HG02588 (cell line): ENCODE results near the gene GTF2IRD2.
A peak's percentile ranks its signal among the peaks of the same experiment; 100 is the strongest.
"Not testable (repeated sequence)": the region's sequence is repeated elsewhere in the genome, so short reads cannot be mapped to it uniquely, and the experiment has no call there.

ENCODE experiments used
- ATAC-seq: cut with Tn5 transposase; IDR thresholded peaks from one replicate; pipeline ENCODE4 v1.9.1; 2021; ENCODE audit warnings: mild to moderate bottlenecking, moderate library complexity; ENCODE audit not compliant: unreplicated experiment

Gene GTF2IRD2

DNA sequence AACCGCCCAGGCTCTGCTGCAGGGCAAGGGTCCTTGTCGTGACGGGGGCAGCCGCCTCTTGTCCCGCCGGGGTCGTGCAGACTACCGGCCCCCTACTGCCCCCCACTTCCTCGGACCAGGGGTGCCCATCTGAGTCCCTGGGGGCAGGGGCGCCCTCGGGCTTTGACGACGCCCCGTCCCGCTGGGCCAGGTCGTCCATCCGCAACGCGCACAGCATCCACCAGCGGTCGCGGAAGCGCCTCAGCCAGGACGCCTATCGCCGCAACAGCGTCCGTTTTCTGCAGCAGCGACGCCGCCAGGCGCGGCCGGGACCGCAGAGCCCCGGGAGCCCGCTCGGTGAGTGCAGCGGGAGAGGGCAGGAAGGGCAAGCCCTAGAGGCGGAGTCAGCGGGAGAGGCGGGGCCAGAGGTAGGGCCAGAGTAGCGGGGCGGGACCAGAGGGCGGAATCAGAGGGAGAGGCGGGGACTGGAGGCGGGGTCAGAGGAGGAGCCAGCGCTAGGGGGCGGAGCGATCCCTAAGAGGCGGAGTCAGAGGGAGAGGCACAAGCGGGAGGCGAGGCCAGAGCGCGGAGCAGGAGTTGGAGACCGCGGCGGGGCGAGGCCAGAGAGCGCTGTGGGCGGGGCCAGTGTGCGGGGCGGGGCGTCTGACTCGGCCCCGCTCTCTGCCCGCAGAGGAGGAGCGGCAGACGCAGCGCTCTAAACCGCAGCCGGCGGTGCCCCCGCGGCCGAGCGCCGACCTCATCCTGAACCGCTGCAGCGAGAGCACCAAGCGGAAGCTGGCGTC, 62.8 kb downstream of the GTF2IRD2 start:
- peak; percentile 90 for ATAC-seq

GRCh38 chr7:74783595-74783994, 67.8 kb downstream of the GTF2IRD2 start:
- ATAC-seq = not testable (repeated sequence)

DNA sequence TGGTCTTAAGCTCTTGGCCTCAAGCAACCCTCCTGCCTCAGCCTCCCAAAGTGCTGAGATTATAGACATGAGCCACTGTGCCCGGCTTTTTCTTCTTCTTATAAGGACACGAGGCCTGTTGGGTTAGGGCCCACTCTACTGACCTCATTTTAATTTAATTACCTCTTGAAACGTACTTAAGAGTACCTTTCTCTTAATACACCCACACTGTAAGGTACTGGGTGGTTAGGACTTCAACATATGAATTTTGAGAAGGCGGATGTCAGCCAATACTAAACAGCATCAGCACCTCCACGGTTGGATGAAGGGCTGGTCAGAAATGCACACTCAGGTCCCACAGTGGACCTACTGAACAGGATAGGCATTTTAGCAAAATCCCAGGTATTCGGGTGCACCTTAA, 69.7 kb downstream of the GTF2IRD2 start:
- not testable (repeated sequence) for ATAC-seq

DNA sequence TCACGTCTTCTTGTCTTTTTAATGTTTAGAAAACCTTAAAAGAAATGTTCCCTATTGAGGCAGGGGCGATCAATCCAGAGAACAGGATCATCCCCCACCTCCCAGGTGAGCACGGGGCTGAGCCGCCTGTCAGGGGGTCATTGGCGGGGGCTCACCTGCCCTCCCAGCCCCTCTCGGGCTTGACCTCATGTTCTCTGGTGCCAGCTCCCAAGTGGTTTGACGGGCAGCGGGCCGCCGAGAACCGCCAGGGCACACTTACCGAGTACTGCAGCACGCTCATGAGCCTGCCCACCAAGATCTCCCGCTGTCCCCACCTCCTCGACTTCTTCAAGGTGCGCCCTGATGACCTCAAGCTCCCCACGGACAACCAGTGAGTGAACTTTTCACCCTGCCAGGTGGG, 72.4 kb downstream of the GTF2IRD2 start:
- not testable (repeated sequence) for ATAC-seq

- not testable (repeated sequence) for ATAC-seq
Observed at GRCh38 chr7:74775111-74775510, 76.3 kb downstream of the GTF2IRD2 start.

DNA sequence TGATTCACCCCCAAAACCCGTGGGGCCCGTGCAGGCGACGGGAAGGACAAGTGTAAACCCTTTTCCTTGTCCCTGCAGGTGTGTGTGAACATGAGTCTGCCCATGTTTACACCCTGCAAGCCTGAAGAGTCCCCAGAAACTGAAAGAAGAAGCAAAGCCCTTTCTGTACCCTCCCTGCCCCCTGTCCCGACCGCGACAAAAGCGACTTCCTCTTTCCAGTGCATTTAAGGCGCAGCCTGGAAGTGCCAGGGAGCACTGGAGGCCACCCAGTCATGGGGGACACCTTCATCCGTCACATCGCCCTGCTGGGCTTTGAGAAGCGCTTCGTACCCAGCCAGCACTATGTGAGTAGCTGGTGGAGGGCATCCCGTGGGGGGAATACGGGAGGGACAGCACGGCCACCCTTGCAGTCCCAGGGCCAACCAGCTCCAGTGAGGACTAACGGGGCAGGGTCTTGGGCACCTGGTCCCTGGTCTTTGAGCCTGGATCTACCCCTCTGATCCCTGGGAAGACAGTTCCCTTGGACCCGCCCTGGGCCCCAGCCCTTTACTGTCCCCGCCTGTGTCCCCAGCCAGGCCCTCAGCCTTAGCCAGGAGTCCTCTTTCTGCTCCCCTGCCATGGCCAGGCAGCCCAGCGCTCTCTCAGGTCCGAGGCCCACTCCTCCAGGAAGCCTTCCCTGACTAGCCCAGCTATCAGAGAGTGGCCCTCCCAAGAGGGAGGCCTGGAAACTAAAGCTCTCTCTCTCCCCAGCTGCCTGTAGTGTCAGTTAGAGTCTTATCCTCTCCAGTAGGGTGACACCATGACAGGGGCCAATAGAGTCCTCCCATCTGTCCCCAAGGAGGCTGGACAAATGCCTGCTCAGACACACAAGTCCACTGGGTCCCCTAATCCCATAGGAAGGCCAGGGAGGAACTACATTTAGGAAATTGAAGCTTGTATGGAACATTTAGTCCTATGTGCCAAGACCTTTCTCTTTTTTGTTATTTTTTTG, 77.3 kb downstream of the GTF2IRD2 start, which contains the start of gene NCF1:
TSS of gene NCF1 (plus strand) at position 252 of the 991 bp plus-strand sequence. CDS start at position 273, 21 bp downstream.
- peak; percentile 80 for ATAC-seq

DNA sequence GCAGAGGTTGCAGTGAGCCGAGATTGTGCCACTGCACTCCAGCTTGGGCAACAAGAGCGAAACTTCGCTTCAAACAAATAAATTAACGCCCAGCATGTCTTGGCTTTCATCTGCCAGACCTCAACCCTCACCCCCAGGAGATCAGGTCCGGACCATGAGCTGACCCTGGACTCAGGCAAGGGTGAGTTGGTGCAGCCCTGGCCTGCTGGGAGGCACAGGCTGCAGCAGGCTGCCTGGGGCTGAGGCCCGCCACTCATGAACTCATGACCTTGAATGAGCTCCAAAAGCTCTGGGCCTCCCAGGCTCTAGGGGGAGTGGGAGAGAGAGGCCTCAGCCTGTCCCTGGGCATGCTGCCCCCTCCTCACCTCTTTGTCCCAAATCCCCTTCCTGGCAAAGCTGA, 79.3 kb downstream of the GTF2IRD2 start:
- not testable (repeated sequence) for ATAC-seq

GRCh38 chr7:74770062-74770461, 81.3 kb downstream of the GTF2IRD2 start:
- not testable (repeated sequence) for ATAC-seq

GRCh38 chr7:74766991-74767390, 84.4 kb downstream of the GTF2IRD2 start:
- not testable (repeated sequence) for ATAC-seq

- ATAC-seq = peak; percentile 29
Observed at GRCh38 chr7:74766509-74766908, 84.9 kb downstream of the GTF2IRD2 start.

DNA sequence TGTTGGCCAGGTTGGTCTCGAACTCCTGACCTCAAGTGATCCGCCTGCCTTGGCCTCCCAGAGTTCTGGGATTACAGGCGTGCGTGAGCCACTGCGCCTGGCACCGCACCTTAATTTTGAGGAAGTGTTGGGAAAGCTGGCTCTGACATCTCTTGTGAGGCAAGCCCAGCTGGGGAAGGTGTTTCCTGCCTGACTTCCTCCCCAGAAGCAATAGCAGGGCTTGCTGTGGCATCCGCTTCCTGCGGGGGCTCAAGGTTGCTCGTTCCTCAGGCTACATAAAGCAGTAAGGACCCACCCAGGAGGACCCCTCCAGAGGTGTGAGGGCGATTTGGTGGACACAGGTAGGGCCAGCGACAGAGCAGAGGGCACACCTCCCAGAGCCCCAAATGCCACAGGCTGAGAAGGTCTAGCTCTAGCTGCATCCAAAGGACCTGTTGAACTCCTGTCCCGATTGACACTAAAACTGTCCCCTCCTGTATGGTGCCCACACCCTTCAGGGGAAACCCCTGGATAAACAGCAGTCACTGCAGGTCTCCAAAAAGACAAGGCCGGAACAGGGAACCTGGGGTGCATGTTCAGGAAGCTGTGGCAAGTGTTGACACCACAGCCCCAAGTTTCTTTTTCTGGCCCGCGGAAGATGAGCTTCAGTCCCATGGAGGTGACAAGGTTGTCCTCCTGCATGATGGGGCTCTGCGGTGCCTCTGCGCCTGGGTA, 86.0 kb downstream of the GTF2IRD2 start:
- ATAC-seq = peak; percentile 23

- ATAC-seq = not testable (repeated sequence)
Observed at GRCh38 chr7:74758982-74759381, 92.4 kb downstream of the GTF2IRD2 start.

- ATAC-seq = not testable (repeated sequence)
Observed at GRCh38 chr7:74758268-74758667, 93.1 kb downstream of the GTF2IRD2 start.

DNA sequence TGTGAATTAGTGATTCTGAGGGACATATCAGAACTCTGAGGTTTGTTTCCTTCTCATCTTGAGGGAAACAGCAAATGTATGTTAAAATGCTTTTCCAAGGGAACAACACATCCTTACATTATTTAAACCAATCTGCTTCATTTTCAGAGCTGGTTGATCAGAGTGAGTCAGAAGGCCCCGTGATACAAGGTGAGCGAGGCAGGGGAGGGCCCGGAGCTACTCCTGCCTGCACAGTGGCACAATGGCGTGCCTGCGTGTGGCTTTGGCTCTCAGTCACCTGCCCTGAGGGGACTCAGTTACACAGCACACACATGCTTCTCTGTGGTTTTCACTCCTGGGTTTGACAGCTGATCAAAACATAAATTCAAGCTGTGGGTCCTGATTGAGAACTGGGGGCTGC, 94.7 kb downstream of the GTF2IRD2 start:
- not testable (repeated sequence) for ATAC-seq

- ATAC-seq = not testable (repeated sequence)
Observed at GRCh38 chr7:74753921-74754482, 97.4 kb downstream of the GTF2IRD2 start.
